Measurements from ENCODE around the gene MAPRE3.

- TF ChIP-seq SUZ12 (IDR thresholded peaks at IDR 0.05; ENCODE audit: extremely low read depth, insufficient read depth, insufficient read length) (no peak), ZNF274 (IDR thresholded peaks at IDR 0.05; ENCODE audit: low read depth, low read length) (no peak), YY1 (IDR thresholded peaks at IDR 0.05; ENCODE audit: insufficient read depth, insufficient read length) (no peak)
These were observed 55.7 kb downstream of the MAPRE3 start for GRCh38 chr2:27025861-27026851.

Data from NT2/D1 (cell line).